Measurements from ENCODE around the gene POFUT1. TPM values are rescaled to one million over a fixed set of nuclear protein-coding genes. Genes with fewer than 3 reads are reported as not detected.

Gene POFUT1
- 47.6 and 49.4 TPM in 2 replicates for total RNA-seq

DNA sequence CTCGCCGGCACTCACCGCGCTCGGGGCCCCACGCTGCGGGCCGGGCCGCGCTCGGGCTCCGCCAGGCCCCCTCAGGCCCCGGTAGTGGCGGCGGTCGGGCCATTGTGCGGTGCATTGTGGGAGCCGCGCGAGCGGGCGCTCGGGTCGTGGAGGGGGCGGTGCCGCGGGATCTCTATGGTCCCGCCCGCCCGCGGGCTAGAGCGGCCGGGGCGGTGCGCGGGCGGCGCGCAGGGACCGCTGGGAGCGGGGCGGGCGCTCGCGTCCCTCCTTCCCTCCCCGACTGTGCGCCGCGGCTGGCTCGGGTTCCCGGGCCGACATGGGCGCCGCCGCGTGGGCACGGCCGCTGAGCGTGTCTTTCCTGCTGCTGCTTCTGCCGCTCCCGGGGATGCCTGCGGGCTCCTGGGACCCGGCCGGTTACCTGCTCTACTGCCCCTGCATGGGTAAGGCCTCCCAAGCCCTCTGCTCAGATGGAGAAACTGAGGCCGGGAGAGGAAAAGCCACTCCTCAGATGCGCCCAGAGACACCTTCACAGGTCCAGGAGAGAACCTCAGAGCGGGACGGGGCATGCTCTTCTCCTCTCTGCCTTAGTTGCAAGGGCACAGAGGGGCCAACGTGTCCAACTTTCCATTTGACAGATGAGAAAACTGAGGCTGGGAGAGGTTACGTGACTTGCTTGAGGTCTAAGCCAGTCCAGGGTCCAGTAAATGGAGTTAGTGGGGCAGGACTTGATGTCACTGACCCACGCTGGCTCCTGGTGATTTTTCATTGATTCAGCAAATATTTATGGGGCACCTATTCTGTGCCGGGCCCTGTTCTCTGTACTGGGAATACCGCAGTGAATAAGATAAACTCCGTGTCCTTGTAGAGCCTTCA lies at the start of gene POFUT1, which contains the start of gene PLAGL2:
POFUT1 (plus strand) TSS at position 255 of the 873 bp plus-strand sequence; CDS start at position 317, 62 bp downstream.
PLAGL2 (minus strand) TSS at position 118 of the 873 bp plus-strand sequence. CDS start 5,565 bp downstream, outside the sequence.

DNA sequence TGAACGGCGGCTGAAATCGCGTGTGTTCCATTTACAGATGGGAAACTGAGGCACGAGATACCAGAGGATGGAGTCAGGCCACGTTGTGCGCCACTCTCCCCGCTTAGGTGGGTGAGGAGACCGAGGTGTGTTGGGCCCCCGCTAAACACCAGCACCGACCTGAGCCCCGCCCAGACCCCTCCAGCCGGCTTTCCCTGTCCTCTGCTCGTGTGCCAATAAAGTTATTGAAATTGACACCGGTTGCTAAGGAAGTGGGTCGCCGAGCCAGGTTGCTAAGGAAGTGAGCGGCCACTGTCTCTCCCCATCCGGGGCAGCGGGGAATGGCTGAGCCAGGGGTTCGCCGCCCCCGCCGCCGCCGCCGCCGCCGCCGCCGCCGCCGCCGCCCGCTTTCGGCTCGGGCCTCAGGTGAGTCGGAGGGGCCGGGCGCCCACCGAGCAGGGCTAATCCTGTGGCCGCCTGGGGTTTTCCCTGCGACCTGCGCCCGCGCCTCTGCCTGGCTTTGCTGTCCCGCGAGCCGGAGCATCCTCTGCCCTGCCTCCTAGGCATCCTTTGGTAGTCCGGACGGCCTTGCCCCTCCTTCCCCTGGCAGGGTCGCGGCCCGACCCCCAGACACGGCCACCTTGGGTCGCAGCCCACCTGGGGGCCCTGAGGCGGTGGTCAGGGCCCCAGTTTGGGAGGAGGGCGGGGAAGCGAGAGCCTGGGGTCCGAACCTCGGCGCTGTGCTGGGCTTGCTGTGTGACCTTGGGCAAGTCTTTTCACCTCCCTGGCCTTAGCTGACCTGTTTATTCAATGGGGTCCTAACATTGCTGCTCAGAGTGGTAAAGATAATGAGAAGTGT lies 69.9 kb downstream of the POFUT1 start, which contains the start of gene KIF3B:
KIF3B (plus strand) TSS at position 291 of the 838 bp plus-strand sequence. CDS start 32,127 bp downstream, outside the sequence.

Other genes with a start within 250 kb of the POFUT1 start
- gene XKR7, start 239.7 kb upstream of the POFUT1 start, total RNA-seq = not detected in 2 replicates
- gene CCM2L, start 197.4 kb upstream of the POFUT1 start, total RNA-seq = not detected in 2 replicates
- gene HCK, start 155.6 kb upstream of the POFUT1 start, total RNA-seq = 0.11 TPM in 1 of 2 replicates, not detected in the other
- gene TM9SF4, start 98.2 kb upstream of the POFUT1 start, total RNA-seq = 46.8 and 48.2 TPM in 2 replicates
- 2.4 and 2.6 TPM in 2 replicates for gene PLAGL2, start 137 bp upstream of the POFUT1 start, total RNA-seq
- gene KIF3B, start 69.8 kb downstream of the POFUT1 start, total RNA-seq = 36.7 and 42.2 TPM in 2 replicates
- 69.1 and 74.6 TPM in 2 replicates for gene ASXL1, start 150.5 kb downstream of the POFUT1 start, total RNA-seq